Prostate gland (tissue), 2 donors: ENCODE results near the gene GPRASP2. TPM values are rescaled to one million over a fixed set of nuclear protein-coding genes. Genes with fewer than 3 reads are reported as not detected.

Source experiments
- DNase-seq: peaks from one replicate; pipeline ENCODE4 v3.0.0-alpha.2; 2019; ENCODE audit warnings: low spot score
- H3K27ac ChIP-seq, 2 donors: fragments of 200-600 bp; sonication (generic); 2 replicates each; pipeline ENCODE4 v1.5.1; 2017 to 2019
- H3K27me3 ChIP-seq: fragments of 200-600 bp; sonication (generic); replicated peaks from 2 replicates; pipeline ENCODE4 v1.5.1; 2019; ENCODE audit not compliant: insufficient read depth
- H3K36me3 ChIP-seq, 2 donors: fragments of 200-600 bp; sonication (generic); 1 replicate in 1 of 2; 2 replicates in 1 of 2; pipeline versions ENCODE4 v1.5.1 to v1.8.1; 2017 to 2019
- H3K4me1 ChIP-seq: fragments of 200-600 bp; sonication (generic); replicated peaks from 2 replicates; pipeline ENCODE4 v1.5.1; 2019
- H3K4me3 ChIP-seq, 2 donors: fragments of 200-600 bp; sonication (generic); 2 replicates each; pipeline ENCODE4 v1.5.1; 2017 to 2019
- H3K9me3 ChIP-seq: fragments of 200-600 bp; sonication (generic); 2 replicates; pipeline ENCODE4 v1.5.1; 2017
- CTCF ChIP-seq, 4 experiments: fragments of 200-600 bp in 2 of 4; fragments of 450-650 bp in 2 of 4; sonication (generic) in 2 of 4; IDR thresholded peaks; 1 replicate in 3 of 4; 2 replicates in 1 of 4; pipeline ENCODE4 v1.5.1; 2016 to 2019; ENCODE audit warnings: antibody characterized with exemption in 4 of 4, mild to moderate bottlenecking in 2 of 4, moderate library complexity in 2 of 4
- POLR2A ChIP-seq: fragments of 450-650 bp; IDR thresholded peaks from one replicate; pipeline ENCODE4 v1.6.1; 2016; ENCODE audit warnings: antibody characterized with exemption, mild to moderate bottlenecking
- POLR2AphosphoS5 ChIP-seq: sonication (generic); formaldehyde crosslinking; IDR thresholded peaks from one replicate; pipeline ENCODE4 v1.6.1; 2017; ENCODE audit warnings: antibody characterized with exemption
- WGBS: methylation state at CpG from one replicate; pipeline ENCODE4 v1.1.5; 2018; 5-methylcytosine and 5-hydroxymethylcytosine counted together
- intact Hi-C: fragments of 100-400 bp; cut with DNase I; formaldehyde crosslinking; loops from one replicate; pipeline ENCODE4 v1.14.2; 2022
- total RNA-seq, 2 donors: library from RNA; depleted of rRNA; stranded (reverse); fragments of >200 nt; gene quantifications; one replicate each; pipeline ENCODE4 v1.1.0, GENCODE V29; 2016

Gene GPRASP2
- total RNA-seq, 2 donors from 2014 or later: 14.1 to 15.8 TPM

DNA sequence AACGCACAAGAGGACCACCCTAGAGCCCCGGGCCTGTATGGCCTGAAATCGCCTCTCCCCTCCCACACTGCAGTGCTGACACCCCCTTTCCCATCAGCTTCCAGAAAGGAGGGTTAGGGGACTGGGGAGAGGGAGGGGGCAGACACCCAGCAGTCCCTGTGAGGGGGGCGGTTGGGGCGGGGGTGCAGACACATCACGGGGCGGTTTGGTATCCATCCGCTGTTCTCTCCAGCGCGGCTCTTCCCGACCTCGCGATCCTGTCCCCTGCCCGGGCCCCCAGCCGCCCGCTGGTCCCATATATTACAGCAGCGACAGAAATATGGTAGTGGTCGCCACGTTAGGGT, 404 bp upstream of the GPRASP2 start:
- intact Hi-C loops: loop anchor here (2.0 kb wide), 1 partner anchor 61 kb away; the partner anchor contains the start of gene GPRASP1
- no peaks in the 10 kb centered on the region for H3K4me1 ChIP-seq
- TF ChIP-seq POLR2A: no peak
- no peak for TF ChIP-seq CTCF (IDR thresholded peaks at IDR 0.05)
- TF ChIP-seq POLR2AphosphoS5: no peak
- no peaks in the 10 kb centered on the region for H3K36me3 ChIP-seq
- peak overlapping the region in 1 of 2 donors; percentile 88 for H3K27ac ChIP-seq
- H3K9me3 ChIP-seq: no peaks in the 10 kb centered on the region
- no peaks in the 10 kb centered on the region for H3K27me3 ChIP-seq
- no peak for DNase-seq
- H3K4me3 ChIP-seq: peak overlapping the region; percentile 49 to 55
- WGBS: 0% methylated on average over 5 of the region's 19 CpGs

GRCh38 chrX:102712981-102713625, 855 bp downstream of the GPRASP2 start:
- Histone ChIP-seq H3K9me3 (no peaks in the 10 kb centered on the region), H3K4me3 (peak overlapping the region; percentile 49 to 55), H3K27ac (peak overlapping the region; percentile 88 to 90), H3K27me3 (no peaks in the 10 kb centered on the region), H3K36me3 (no peaks in the 10 kb centered on the region), H3K4me1 (no peaks in the 10 kb centered on the region)
- peak; percentile 60 for DNase-seq
- intact Hi-C loops: loop anchor here (2.0 kb wide), 1 partner anchor 62 kb away; the partner anchor contains the start of gene GPRASP1
- 0% methylated on average over 6 of the region's 23 CpGs for WGBS
- TF ChIP-seq POLR2AphosphoS5 (peak; percentile 78), CTCF (IDR thresholded peaks at IDR 0.05) (peak; percentile 42 to 76 (median 57)), POLR2A (no peak)

DNA sequence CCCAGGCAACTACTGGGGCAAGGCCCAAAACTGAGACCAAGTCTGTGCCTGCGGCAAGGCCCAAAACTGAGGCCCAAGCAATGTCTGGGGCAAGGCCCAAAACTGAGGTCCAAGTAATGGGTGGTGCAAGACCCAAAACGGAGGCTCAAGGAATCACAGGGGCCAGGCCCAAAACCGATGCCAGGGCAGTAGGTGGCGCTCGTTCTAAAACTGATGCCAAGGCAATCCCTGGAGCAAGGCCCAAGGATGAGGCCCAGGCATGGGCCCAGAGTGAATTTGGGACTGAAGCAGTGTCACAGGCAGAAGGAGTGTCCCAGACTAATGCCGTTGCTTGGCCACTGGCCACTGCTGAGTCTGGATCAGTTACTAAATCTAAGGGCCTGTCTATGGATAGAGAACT, 2.7 kb downstream of the GPRASP2 start:
- Histone ChIP-seq H3K27me3 (no peaks in the 10 kb centered on the region), H3K4me3 (no peak overlapping the region), H3K27ac (no peak overlapping the region), H3K4me1 (no peaks in the 10 kb centered on the region), H3K9me3 (no peaks in the 10 kb centered on the region), H3K36me3 (no peaks in the 10 kb centered on the region)
- WGBS: 83% methylated on average over 6 of the region's 6 CpGs
- TF ChIP-seq CTCF (IDR thresholded peaks at IDR 0.05) (no peak), POLR2A (no peak), POLR2AphosphoS5 (no peak)
- intact Hi-C loops: no loop called here
- DNase-seq: no peak

DNA sequence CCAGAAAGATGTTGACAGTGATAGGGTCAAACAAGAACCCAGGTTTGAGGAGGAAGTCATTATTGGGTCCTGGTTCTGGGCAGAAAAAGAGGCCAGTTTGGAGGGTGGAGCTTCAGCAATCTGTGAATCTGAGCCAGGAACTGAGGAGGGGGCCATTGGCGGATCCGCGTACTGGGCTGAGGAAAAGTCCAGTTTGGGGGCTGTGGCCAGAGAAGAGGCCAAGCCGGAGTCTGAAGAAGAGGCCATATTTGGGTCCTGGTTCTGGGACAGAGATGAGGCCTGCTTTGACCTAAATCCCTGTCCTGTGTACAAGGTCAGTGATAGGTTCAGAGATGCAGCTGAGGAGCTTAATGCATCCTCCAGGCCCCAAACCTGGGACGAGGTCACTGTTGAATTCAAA, 3.7 kb downstream of the GPRASP2 start:
- intact Hi-C loops: no loop called here
- Histone ChIP-seq H3K27me3 (no peaks in the 10 kb centered on the region), H3K4me3 (no peak overlapping the region), H3K4me1 (no peaks in the 10 kb centered on the region), H3K9me3 (no peaks in the 10 kb centered on the region), H3K27ac (no peak overlapping the region), H3K36me3 (no peaks in the 10 kb centered on the region)
- TF ChIP-seq POLR2A (no peak), CTCF (IDR thresholded peaks at IDR 0.05) (no peak), POLR2AphosphoS5 (no peak)
- 91% methylated on average over 4 of the region's 5 CpGs for WGBS
- no peak for DNase-seq
